HepG2 (cell line): Measurements from ENCODE around the gene CPZ. TPM values are rescaled to one million over a fixed set of nuclear protein-coding genes. Genes with fewer than 3 reads are reported as not detected.
A peak's percentile ranks its signal among the peaks of the same experiment; 100 is the strongest.

Source experiments
- ATF1 ChIP-seq: IDR thresholded peaks from 2 replicates; pipeline ENCODE4 v1.6.1; 2016; ENCODE audit warnings: mild to moderate bottlenecking, control low read depth
- ATRX ChIP-seq: sonication (generic); formaldehyde crosslinking; IDR thresholded peaks from 2 replicates; pipeline ENCODE4 v1.4.0; 2020; ENCODE audit warnings: missing genetic modification reagents, borderline replicate concordance
- JUND ChIP-seq: sonication (generic); formaldehyde crosslinking; IDR thresholded peaks from 2 replicates; pipeline ENCODE4 v1.8.0; 2022; ENCODE audit warnings: mild to moderate bottlenecking, missing genetic modification reagents
- KMT2A ChIP-seq: sonication (generic); formaldehyde crosslinking; IDR thresholded peaks from 2 replicates; pipeline ENCODE4 v1.4.0; 2020; ENCODE audit warnings: missing genetic modification reagents
- MAX ChIP-seq: IDR thresholded peaks from 2 replicates; pipeline ENCODE4 v1.6.1; 2012; ENCODE audit warnings: inconsistent platforms
- MTA1 ChIP-seq: sonication (generic); formaldehyde crosslinking; IDR thresholded peaks from 2 replicates; pipeline ENCODE4 v1.4.0; 2020; ENCODE audit warnings: missing genetic modification reagents, mild to moderate bottlenecking, borderline replicate concordance
- MTF1 ChIP-seq: sonication (generic); formaldehyde crosslinking; IDR thresholded peaks from 2 replicates; pipeline ENCODE4 v1.5.0; 2020; ENCODE audit warnings: missing genetic modification reagents
- MXD4 ChIP-seq: IDR thresholded peaks from 2 replicates; pipeline ENCODE4 v1.6.1; 2016; ENCODE audit warnings: mild to moderate bottlenecking, missing biosample characterization, missing genetic modification reagents
- RBM39 ChIP-seq: fragments of 200-400 bp; formaldehyde crosslinking; IDR thresholded peaks from one replicate; pipeline ENCODE4 v1.6.1; 2018; ENCODE audit warnings: antibody characterized with exemption, mild to moderate bottlenecking, low read depth, low read length; ENCODE audit not compliant: poor library complexity, severe bottlenecking
- SIX4 ChIP-seq: sonication (generic); formaldehyde crosslinking; IDR thresholded peaks from 2 replicates; pipeline ENCODE4 v1.4.0; 2020; ENCODE audit warnings: missing genetic modification reagents
- ZNF10 ChIP-seq: sonication (generic); formaldehyde crosslinking; IDR thresholded peaks from 2 replicates; pipeline ENCODE4 v1.4.0; 2020; ENCODE audit warnings: mild to moderate bottlenecking, low read depth, missing genetic modification reagents, borderline replicate concordance
- ZNF180 ChIP-seq: sonication (generic); formaldehyde crosslinking; IDR thresholded peaks from 2 replicates; pipeline ENCODE4 v1.4.0; 2020; ENCODE audit warnings: low read depth, missing genetic modification reagents, borderline replicate concordance
- ZNF281 ChIP-seq: sonication (generic); formaldehyde crosslinking; IDR thresholded peaks from 2 replicates; pipeline ENCODE4 v1.4.0; 2020; ENCODE audit warnings: missing genetic modification reagents, borderline replicate concordance
- ZNF296 ChIP-seq: sonication (generic); formaldehyde crosslinking; conservative IDR thresholded peaks from 2 replicates; pipeline ENCODE4 v1.5.0; 2020; ENCODE audit warnings: mild to moderate bottlenecking, missing genetic modification reagents
- ZNF3 ChIP-seq: IDR thresholded peaks from 2 replicates; pipeline ENCODE4 v1.7.0; 2017; ENCODE audit warnings: inconsistent platforms
- ZNF674 ChIP-seq: sonication (generic); formaldehyde crosslinking; IDR thresholded peaks from 2 replicates; pipeline ENCODE4 v1.5.0; 2020; ENCODE audit warnings: low read depth, mild to moderate bottlenecking, missing genetic modification reagents
- ZNF709 ChIP-seq: sonication (generic); formaldehyde crosslinking; IDR thresholded peaks from 2 replicates; pipeline ENCODE4 v1.5.0; 2020; ENCODE audit warnings: mild to moderate bottlenecking, missing genetic modification reagents
- ZSCAN31 ChIP-seq: sonication (generic); formaldehyde crosslinking; IDR thresholded peaks from 2 replicates; pipeline ENCODE4 v1.5.0; 2020; ENCODE audit warnings: low read depth, mild to moderate bottlenecking, missing genetic modification reagents
- ZZZ3 ChIP-seq: sonication (generic); formaldehyde crosslinking; IDR thresholded peaks from 2 replicates; pipeline ENCODE4 v1.4.0; 2020; ENCODE audit warnings: missing genetic modification reagents, mild to moderate bottlenecking, borderline replicate concordance
- polyA plus RNA-seq, 8 experiments: library from polyadenylated mRNA; depleted of rRNA in 3 of 8; stranded (reverse) in 7 of 8; unstranded in 1 of 8; fragments of >200 nt; fragmentation: Illumina TruSeq in 4 of 8; extraction: Trizol in 4 of 8; gene quantifications; 2 replicates each; pipeline versions ENCODE4 v1.2.1 to v1.2.3, GENCODE V29; 2011 to 2016; ENCODE audit warnings: low read depth in 4 of 8, missing spikeins in 1 of 8, mixed read lengths in 1 of 8; ENCODE audit not compliant: insufficient read depth in 1 of 8
- total RNA-seq, 5 experiments: library from RNA; depleted of rRNA; stranded (reverse); fragments of >200 nt; fragmentation: Illumina TruSeq; extraction: Trizol; gene quantifications; 2 replicates each; pipeline ENCODE4 v1.2.3, GENCODE V29; 2016; ENCODE audit warnings: low read depth in 1 of 5
- TF ChIP-seq, protein P1 (sequence below): sonication (generic); formaldehyde crosslinking; IDR thresholded peaks from 2 replicates; pipeline ENCODE4 v1.4.0; 2020; ENCODE audit warnings: mild to moderate bottlenecking, missing genetic modification reagents, borderline replicate concordance
- TF ChIP-seq, protein P2 (sequence below): IDR thresholded peaks from 2 replicates; pipeline ENCODE4 v1.6.1; 2018; ENCODE audit warnings: missing genetic modification reagents

CPZ gene
- total and polyA plus RNA-seq, 2 of the 13 experiments (the other 11 are each of a cell fraction or from before 2014, with no cell fraction given) = 0.58 to 0.61 TPM

GRCh38 chr4:8580321-8581093 is 12.1 kb upstream of the CPZ start, which contains the start of gene GPR78 (continued):
- TF ChIP-seq ZSCAN31 (CRISPR knock-in tag) (no peak; the same call in 1 of the 2 replicates), ZNF296 (0 out of 2 replicates have a peak, but pooled peaks have one; percentile 44), SIX4 (peak; percentile 52; the same call in 1 of the 2 replicates), ZNF709 (CRISPR knock-in tag) (0 out of 2 replicates have a peak, but pooled peaks have one; percentile 36), ZZZ3 (CRISPR knock-in tag) (no peak), KMT2A (CRISPR knock-in tag) (peak; percentile 29; the same call in 1 of the 2 replicates), ZNF180 (CRISPR knock-in tag) (no peak), ZNF674 (CRISPR knock-in tag) (no peak), ZNF10 (CRISPR knock-in tag) (no peak), ATRX (no peak), ATF1 (no peak), ZNF281 (peak; percentile 58; the same call in 1 of the 2 replicates), ZNF3 (CRISPR knock-in tag) (no peak), MTA1 (CRISPR knock-in tag) (no peak), MXD4 (CRISPR knock-in tag) (peak; percentile 52; the same call in 1 of the 2 replicates), JUND (CRISPR knock-in tag) (no peak), RBM39 (no peak), MAX (no peak), MTF1 (0 out of 2 replicates have a peak, but pooled peaks have one; percentile 57)
- TF ChIP-seq, protein P1, sequence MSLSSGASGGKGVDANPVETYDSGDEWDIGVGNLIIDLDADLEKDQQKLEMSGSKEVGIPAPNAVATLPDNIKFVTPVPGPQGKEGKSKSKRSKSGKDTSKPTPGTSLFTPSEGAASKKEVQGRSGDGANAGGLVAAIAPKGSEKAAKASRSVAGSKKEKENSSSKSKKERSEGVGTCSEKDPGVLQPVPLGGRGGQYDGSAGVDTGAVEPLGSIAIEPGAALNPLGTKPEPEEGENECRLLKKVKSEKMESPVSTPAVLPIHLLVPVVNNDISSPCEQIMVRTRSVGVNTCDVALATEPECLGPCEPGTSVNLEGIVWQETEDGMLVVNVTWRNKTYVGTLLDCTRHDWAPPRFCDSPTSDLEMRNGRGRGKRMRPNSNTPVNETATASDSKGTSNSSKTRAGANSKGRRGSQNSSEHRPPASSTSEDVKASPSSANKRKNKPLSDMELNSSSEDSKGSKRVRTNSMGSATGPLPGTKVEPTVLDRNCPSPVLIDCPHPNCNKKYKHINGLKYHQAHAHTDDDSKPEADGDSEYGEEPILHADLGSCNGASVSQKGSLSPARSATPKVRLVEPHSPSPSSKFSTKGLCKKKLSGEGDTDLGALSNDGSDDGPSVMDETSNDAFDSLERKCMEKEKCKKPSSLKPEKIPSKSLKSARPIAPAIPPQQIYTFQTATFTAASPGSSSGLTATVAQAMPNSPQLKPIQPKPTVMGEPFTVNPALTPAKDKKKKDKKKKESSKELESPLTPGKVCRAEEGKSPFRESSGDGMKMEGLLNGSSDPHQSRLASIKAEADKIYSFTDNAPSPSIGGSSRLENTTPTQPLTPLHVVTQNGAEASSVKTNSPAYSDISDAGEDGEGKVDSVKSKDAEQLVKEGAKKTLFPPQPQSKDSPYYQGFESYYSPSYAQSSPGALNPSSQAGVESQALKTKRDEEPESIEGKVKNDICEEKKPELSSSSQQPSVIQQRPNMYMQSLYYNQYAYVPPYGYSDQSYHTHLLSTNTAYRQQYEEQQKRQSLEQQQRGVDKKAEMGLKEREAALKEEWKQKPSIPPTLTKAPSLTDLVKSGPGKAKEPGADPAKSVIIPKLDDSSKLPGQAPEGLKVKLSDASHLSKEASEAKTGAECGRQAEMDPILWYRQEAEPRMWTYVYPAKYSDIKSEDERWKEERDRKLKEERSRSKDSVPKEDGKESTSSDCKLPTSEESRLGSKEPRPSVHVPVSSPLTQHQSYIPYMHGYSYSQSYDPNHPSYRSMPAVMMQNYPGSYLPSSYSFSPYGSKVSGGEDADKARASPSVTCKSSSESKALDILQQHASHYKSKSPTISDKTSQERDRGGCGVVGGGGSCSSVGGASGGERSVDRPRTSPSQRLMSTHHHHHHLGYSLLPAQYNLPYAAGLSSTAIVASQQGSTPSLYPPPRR (CRISPR knock-in tag) = no peak
- TF ChIP-seq, protein P2, sequence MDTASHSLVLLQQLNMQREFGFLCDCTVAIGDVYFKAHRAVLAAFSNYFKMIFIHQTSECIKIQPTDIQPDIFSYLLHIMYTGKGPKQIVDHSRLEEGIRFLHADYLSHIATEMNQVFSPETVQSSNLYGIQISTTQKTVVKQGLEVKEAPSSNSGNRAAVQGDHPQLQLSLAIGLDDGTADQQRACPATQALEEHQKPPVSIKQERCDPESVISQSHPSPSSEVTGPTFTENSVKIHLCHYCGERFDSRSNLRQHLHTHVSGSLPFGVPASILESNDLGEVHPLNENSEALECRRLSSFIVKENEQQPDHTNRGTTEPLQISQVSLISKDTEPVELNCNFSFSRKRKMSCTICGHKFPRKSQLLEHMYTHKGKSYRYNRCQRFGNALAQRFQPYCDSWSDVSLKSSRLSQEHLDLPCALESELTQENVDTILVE (CRISPR knock-in tag) = peak; percentile 59; the same call in 1 of the 2 replicates
